ENCODE results near the gene DOCK8. TPM values are rescaled to one million over a fixed set of nuclear protein-coding genes. Genes with fewer than 3 reads are reported as not detected.

Gene DOCK8
- total RNA-seq, 1 experiment from 2014 or later: 7.5 TPM

GRCh38 chr9:343773-344172 is 129.1 kb downstream of the DOCK8 start:
- POLR2A ChIA-PET (ENCODE audit: unreplicated experiment): no interaction called here
- CTCF ChIA-PET: no interaction called here

GRCh38 chr9:346111-346571 is 131.5 kb downstream of the DOCK8 start:
- no peaks in the 10 kb centered on the region for H4K20me1 ChIP-seq (ENCODE audit: insufficient read depth)
- no peak overlapping the region for H2AFZ ChIP-seq
- no peaks in the 10 kb centered on the region for H3K79me2 ChIP-seq (ENCODE audit: low read depth)
- H3K36me3 ChIP-seq (ENCODE audit: low read depth): no peaks in the 10 kb centered on the region
- H3K9me2 ChIP-seq (ENCODE audit: insufficient read depth): no peaks in the 10 kb centered on the region
- CTCF ChIA-PET: no interaction called here
- H3K27ac ChIP-seq: no peak overlapping the region
- no peak overlapping the region for H3K4me3 ChIP-seq
- intact Hi-C loops (cut with micrococcal nuclease; ENCODE audit: unreplicated experiment): loop anchor here (2.0 to 10.0 kb wide), 3 partner anchors 267 to 659 kb away; no protein-coding TSS in a partner anchor
- no peaks in the 10 kb centered on the region for H3K27me3 ChIP-seq (ENCODE audit: insufficient read depth, low read depth)
- POLR2A ChIA-PET (ENCODE audit: unreplicated experiment): no interaction called here
- BruUV-seq (replicated peaks): no TSS peak
- no peaks in the 10 kb centered on the region for H3F3A ChIP-seq (ENCODE audit: insufficient read depth, low read depth)
- no peaks in the 10 kb centered on the region for H3K9me3 ChIP-seq (ENCODE audit: insufficient read depth, low read depth)
- TF ChIP-seq EZH2 (IDR thresholded peaks at IDR 0.05; ENCODE audit: low read depth): no peak
- TF ChIP-seq CTCF (conservative IDR thresholded peaks at IDR 0.05): no peak
- H3K4me2 ChIP-seq: no peak overlapping the region
- DNase-seq: no peak
- H3K4me1 ChIP-seq (replicated peaks; ENCODE audit: insufficient read depth): no peaks in the 10 kb centered on the region

More at GRCh38 chr9:343773-344172, 129.1 kb downstream of the DOCK8 start:
- H3K9me3 ChIP-seq (ENCODE audit: insufficient read depth, low read depth): no peaks in the 10 kb centered on the region
- TF ChIP-seq EZH2 (IDR thresholded peaks at IDR 0.05; ENCODE audit: low read depth) (no peak), CTCF (conservative IDR thresholded peaks at IDR 0.05) (no peak)
- DNase-seq: no peak
- intact Hi-C loops (cut with micrococcal nuclease; ENCODE audit: unreplicated experiment): loop anchor here (10.0 kb wide), 1 partner anchor 661 kb away; no protein-coding TSS in a partner anchor
- H3K4me1 ChIP-seq (replicated peaks; ENCODE audit: insufficient read depth): no peaks in the 10 kb centered on the region
- H3K4me3 ChIP-seq: no peak overlapping the region
- H3K36me3 ChIP-seq (ENCODE audit: low read depth): no peaks in the 10 kb centered on the region
- H3K27ac ChIP-seq: no peak overlapping the region
- H4K20me1 ChIP-seq (ENCODE audit: insufficient read depth): no peaks in the 10 kb centered on the region
- H3K9me2 ChIP-seq (ENCODE audit: insufficient read depth): no peaks in the 10 kb centered on the region
- no peak overlapping the region for H3K4me2 ChIP-seq
- no peak overlapping the region for H2AFZ ChIP-seq
- no peaks in the 10 kb centered on the region for H3K79me2 ChIP-seq (ENCODE audit: low read depth)
- H3K27me3 ChIP-seq (ENCODE audit: insufficient read depth, low read depth): no peaks in the 10 kb centered on the region
- no TSS peak for BruUV-seq (replicated peaks)
- no peaks in the 10 kb centered on the region for H3F3A ChIP-seq (ENCODE audit: insufficient read depth, low read depth)

- TF ChIP-seq CTCF (conservative IDR thresholded peaks at IDR 0.05): peak; percentile 76
- TF ChIP-seq EZH2 (IDR thresholded peaks at IDR 0.05; ENCODE audit: low read depth): no peak
- POLR2A ChIA-PET (ENCODE audit: unreplicated experiment): no interaction called here
- no peaks in the 10 kb centered on the region for H3K27me3 ChIP-seq (ENCODE audit: insufficient read depth, low read depth)
- H3F3A ChIP-seq (ENCODE audit: insufficient read depth, low read depth): no peaks in the 10 kb centered on the region
- CTCF ChIA-PET: no interaction called here
- no peaks in the 10 kb centered on the region for H4K20me1 ChIP-seq (ENCODE audit: insufficient read depth)
- no peak overlapping the region for H2AFZ ChIP-seq
- BruUV-seq (replicated peaks): no TSS peak
- no peaks in the 10 kb centered on the region for H3K4me1 ChIP-seq (replicated peaks; ENCODE audit: insufficient read depth)
- H3K27ac ChIP-seq: no peak overlapping the region
- H3K9me3 ChIP-seq (ENCODE audit: insufficient read depth, low read depth): no peaks in the 10 kb centered on the region
- no peak for DNase-seq
- no peaks in the 10 kb centered on the region for H3K79me2 ChIP-seq (ENCODE audit: low read depth)
- H3K4me3 ChIP-seq: no peak overlapping the region
- H3K9me2 ChIP-seq (ENCODE audit: insufficient read depth): no peaks in the 10 kb centered on the region
- peak overlapping the region; percentile 30; the same call in 1 of the 2 replicates for H3K4me2 ChIP-seq
- H3K36me3 ChIP-seq (ENCODE audit: low read depth): no peaks in the 10 kb centered on the region
- intact Hi-C loops (cut with micrococcal nuclease; ENCODE audit: unreplicated experiment): loop anchor here (1.0 to 10.0 kb wide), 4 partner anchors 265 to 657 kb away; no protein-coding TSS in a partner anchor
These were observed 133.1 kb downstream of the DOCK8 start for GRCh38 chr9:347667-348292.

All from PC-9 (cell line).